GM23338 (cell line): Measurements from ENCODE around the gene LRIT2. TPM values are rescaled to one million over a fixed set of nuclear protein-coding genes. Genes with fewer than 3 reads are reported as not detected.

ENCODE experiments used
- ATAC-seq: fragments of 200-7000 bp; cut with Tn5 transposase; 3 replicates; pipeline ENCODE4 v1.9.1; 2020
- DNase-seq: peaks from one replicate; pipeline ENCODE4 v3.0.0-alpha.2; 2015; ENCODE audit warnings: low spot score
- H2AFZ ChIP-seq: fragments of 200-600 bp; sonication (generic); 2 replicates; pipeline ENCODE4 v1.8.0; 2016; ENCODE audit warnings: antibody characterized with exemption, mild to moderate bottlenecking, moderate library complexity
- H3F3A ChIP-seq: fragments of 200-600 bp; sonication (generic); replicated peaks from 2 replicates; pipeline ENCODE4 v1.8.0; 2017; ENCODE audit warnings: antibody characterized with exemption, mixed run types, low read depth
- H3K27ac ChIP-seq: fragments of 200-600 bp; sonication (generic); 2 replicates; pipeline ENCODE4 v1.6.1; 2016; ENCODE audit warnings: low read depth
- H3K27me3 ChIP-seq: fragments of 200-600 bp; sonication (generic); 2 replicates; pipeline ENCODE4 v1.8.0; 2016; ENCODE audit warnings: mild to moderate bottlenecking, mixed run types, moderate library complexity; ENCODE audit not compliant: insufficient read depth
- H3K36me3 ChIP-seq: fragments of 200-600 bp; sonication (generic); 2 replicates; pipeline ENCODE4 v1.8.0; 2016; ENCODE audit warnings: mild to moderate bottlenecking; ENCODE audit not compliant: insufficient read depth
- H3K4me1 ChIP-seq: fragments of 200-600 bp; sonication (generic); 2 replicates; pipeline ENCODE4 v1.8.0; 2016; ENCODE audit warnings: mild to moderate bottlenecking, moderate library complexity; ENCODE audit not compliant: insufficient read depth
- H3K4me2 ChIP-seq: fragments of 200-600 bp; sonication (generic); 2 replicates; pipeline ENCODE4 v1.7.1; 2017; ENCODE audit warnings: mixed run types
- H3K4me3 ChIP-seq: fragments of 200-600 bp; sonication (generic); 2 replicates; pipeline ENCODE4 v1.6.1; 2016; ENCODE audit warnings: mixed run types
- H3K79me2 ChIP-seq: fragments of 200-600 bp; sonication (generic); replicated peaks from 2 replicates; pipeline ENCODE4 v1.8.0; 2017; ENCODE audit warnings: mild to moderate bottlenecking; ENCODE audit not compliant: insufficient read depth
- H3K9me2 ChIP-seq: fragments of 200-600 bp; sonication (generic); 2 replicates; pipeline ENCODE4 v1.8.0; 2017; ENCODE audit not compliant: insufficient read depth
- H4K20me1 ChIP-seq: fragments of 200-600 bp; sonication (generic); replicated peaks from 2 replicates; pipeline ENCODE4 v1.8.0; 2017; ENCODE audit warnings: mild to moderate bottlenecking; ENCODE audit not compliant: insufficient read depth
- H3K27ac Mint-ChIP-seq: 2 replicates; pipeline ENCODE4 v1.8.0; 2020; ENCODE audit warnings: inconsistent platforms, mild to moderate bottlenecking, moderate library complexity, mixed read lengths
- H3K27me3 Mint-ChIP-seq: 3 replicates; pipeline ENCODE4 v1.8.0; 2022; ENCODE audit warnings: low read depth, mild to moderate bottlenecking, moderate library complexity, mixed read lengths, inconsistent platforms; ENCODE audit not compliant: insufficient read depth, poor library complexity
- H3K36me3 Mint-ChIP-seq: 3 replicates; pipeline ENCODE4 v1.8.0; 2021; ENCODE audit warnings: low read depth, mild to moderate bottlenecking, inconsistent platforms, moderate library complexity, mixed read lengths
- H3K4me1 Mint-ChIP-seq: 3 replicates; pipeline ENCODE4 v1.8.0; 2020; ENCODE audit warnings: mild to moderate bottlenecking, inconsistent platforms, mixed read lengths
- H3K4me3 Mint-ChIP-seq: 3 replicates; pipeline ENCODE4 v1.8.0; 2021; ENCODE audit warnings: moderate library complexity, mild to moderate bottlenecking, inconsistent platforms, mixed read lengths
- H3K9me3 Mint-ChIP-seq: 3 replicates; pipeline ENCODE4 v1.8.0; 2020; ENCODE audit warnings: moderate library complexity, mild to moderate bottlenecking, inconsistent platforms, mixed read lengths
- CREB1 ChIP-seq: fragments of 250-450 bp; sonication (Bioruptor Pico); IDR thresholded peaks from 2 replicates; pipeline ENCODE4 v1.5.0; 2020; ENCODE audit warnings: low read depth, mild to moderate bottlenecking, moderate library complexity
- CTCF ChIP-seq, 2 experiments: fragments of 200-600 bp in 1 of 2; sonication (generic) in 1 of 2; conservative IDR thresholded peaks; 2 replicates each; pipeline versions ENCODE4 v1.5.1 to v1.6.1; 2016 to 2017; ENCODE audit warnings: antibody characterized with exemption in 2 of 2, low read depth in 2 of 2, mild to moderate bottlenecking in 2 of 2, moderate library complexity in 1 of 2
- ETS1 ChIP-seq: IDR thresholded peaks from 2 replicates; pipeline ENCODE4 v1.6.1; 2016; ENCODE audit warnings: antibody characterized with exemption
- EZH2 ChIP-seq: fragments of 200-600 bp; sonication (generic); IDR thresholded peaks from one replicate; pipeline ENCODE4 v1.8.0; 2017; ENCODE audit warnings: antibody characterized with exemption, mild to moderate bottlenecking, low read depth; ENCODE audit not compliant: unreplicated experiment
- EZH2phosphoT487 ChIP-seq: fragments of 200-600 bp; sonication (generic); IDR thresholded peaks from one replicate; pipeline ENCODE4 v1.8.1; 2018; ENCODE audit warnings: antibody characterized with exemption; ENCODE audit not compliant: unreplicated experiment
- JUNB ChIP-seq: IDR thresholded peaks from one replicate; pipeline ENCODE4 v1.6.1; 2016; ENCODE audit warnings: antibody characterized with exemption; ENCODE audit not compliant: unreplicated experiment
- NANOG ChIP-seq: IDR thresholded peaks from 2 replicates; pipeline ENCODE4 v1.6.1; 2016; ENCODE audit warnings: antibody characterized with exemption, borderline replicate concordance
- POLR2AphosphoS5 ChIP-seq: IDR thresholded peaks from 2 replicates; pipeline ENCODE4 v1.6.1; 2016; ENCODE audit warnings: antibody characterized with exemption, low read depth
- REST ChIP-seq: IDR thresholded peaks from one replicate; pipeline ENCODE4 v1.6.1; 2018; ENCODE audit warnings: antibody characterized with exemption; ENCODE audit not compliant: unreplicated experiment
- STAT1 ChIP-seq: IDR thresholded peaks from one replicate; pipeline ENCODE4 v1.6.1; 2016; ENCODE audit warnings: antibody characterized with exemption; ENCODE audit not compliant: unreplicated experiment
- ZNF114 ChIP-seq: fragments of 250-450 bp; sonication (Bioruptor Pico); IDR thresholded peaks from 2 replicates; pipeline ENCODE4 v1.5.0; 2020; ENCODE audit warnings: mild to moderate bottlenecking, moderate library complexity
- ZNF331 ChIP-seq: fragments of 250-450 bp; sonication (Bioruptor Pico); IDR thresholded peaks from 2 replicates; pipeline ENCODE4 v1.5.0; 2020; ENCODE audit warnings: low read depth, mild to moderate bottlenecking, moderate library complexity
- polyA plus RNA-seq: library from polyadenylated mRNA; unstranded; fragments of >200 nt; fragmentation: Nextera tagmentation; extraction: Ambion mirVana; gene quantifications from 2 replicates; pipeline ENCODE4 v1.2.1, GENCODE V29; 2016
- total RNA-seq: library from RNA; depleted of rRNA; stranded (reverse); fragments of >200 nt; shearing (Covaris generic); gene quantifications from 2 replicates; pipeline ENCODE4 v1.2.3, GENCODE V29; 2014

Gene LRIT2
- total and polyA plus RNA-seq, 2 experiments from 2014 or later: not detected

GRCh38 chr10:84188815-84189214 lies 36.5 kb downstream of the LRIT2 start:
- Histone ChIP-seq H3K79me2 (no peaks in the 10 kb centered on the region), H3K27ac (no peak overlapping the region)
- TF ChIP-seq POLR2AphosphoS5 (no peak), STAT1 (no peak), EZH2 (no peak), ZNF114 (CRISPR knock-in tag) (no peak), JUNB (no peak), REST (no peak), NANOG (no peak), CREB1 (CRISPR knock-in tag) (no peak), ETS1 (no peak)

GRCh38 chr10:84185526-84186175 lies 39.7 kb downstream of the LRIT2 start:
- peaks cover 12% of the 10 kb centered on the region; the same call in 2 of the 3 replicates for H3K9me3 Mint-ChIP-seq
- Histone ChIP-seq H3K79me2 (no peaks in the 10 kb centered on the region), H4K20me1 (no peaks in the 10 kb centered on the region), H3K36me3 (no peaks in the 10 kb centered on the region), H3K27me3 (no peaks in the 10 kb centered on the region), H3K9me2 (no peaks in the 10 kb centered on the region), H3K4me2 (no peak overlapping the region), H3K4me1 (no peaks in the 10 kb centered on the region), H2AFZ (0 out of 2 replicates have a peak overlapping the region, but pooled peaks have one; percentile 2), H3K4me3 (no peak overlapping the region), H3K27ac (no peak overlapping the region), H3F3A (no peaks in the 10 kb centered on the region)
- H3K36me3 Mint-ChIP-seq: no peaks in the 10 kb centered on the region
- no peaks in the 10 kb centered on the region for H3K4me1 Mint-ChIP-seq
- ATAC-seq (no peak), DNase-seq (no peak)
- no peak overlapping the region for H3K27ac Mint-ChIP-seq
- no peak overlapping the region for H3K4me3 Mint-ChIP-seq
- peaks cover 1% of the 10 kb centered on the region for H3K27me3 Mint-ChIP-seq
- TF ChIP-seq JUNB (no peak), CTCF (conservative IDR thresholded peaks at IDR 0.05; ENCODE audit: low read depth in 2 of 2) (no peak), EZH2 (no peak), POLR2AphosphoS5 (no peak), ZNF331 (CRISPR knock-in tag) (no peak), ZNF114 (CRISPR knock-in tag) (no peak), REST (no peak), NANOG (no peak), EZH2phosphoT487 (no peak), ETS1 (no peak)

More at GRCh38 chr10:84188815-84189214, 36.5 kb downstream of the LRIT2 start:
- ATAC-seq (no peak), DNase-seq (no peak)
- no peaks in the 10 kb centered on the region for H3K9me3 Mint-ChIP-seq
- Histone ChIP-seq H3K9me2 (no peaks in the 10 kb centered on the region), H3K4me2 (no peak overlapping the region), H2AFZ (no peak overlapping the region), H3K4me1 (no peaks in the 10 kb centered on the region), H3F3A (no peaks in the 10 kb centered on the region), H3K36me3 (no peaks in the 10 kb centered on the region), H4K20me1 (no peaks in the 10 kb centered on the region), H3K4me3 (no peak overlapping the region), H3K27me3 (peaks cover 14% of the 10 kb centered on the region)
- H3K27me3 Mint-ChIP-seq: peaks cover 11% of the 10 kb centered on the region
- H3K4me3 Mint-ChIP-seq: no peak overlapping the region
- H3K27ac Mint-ChIP-seq: no peak overlapping the region
- H3K4me1 Mint-ChIP-seq: no peaks in the 10 kb centered on the region
- no peaks in the 10 kb centered on the region for H3K36me3 Mint-ChIP-seq
